ENCODE results near the gene HAP1.

- TF ChIP-seq, protein P1, sequence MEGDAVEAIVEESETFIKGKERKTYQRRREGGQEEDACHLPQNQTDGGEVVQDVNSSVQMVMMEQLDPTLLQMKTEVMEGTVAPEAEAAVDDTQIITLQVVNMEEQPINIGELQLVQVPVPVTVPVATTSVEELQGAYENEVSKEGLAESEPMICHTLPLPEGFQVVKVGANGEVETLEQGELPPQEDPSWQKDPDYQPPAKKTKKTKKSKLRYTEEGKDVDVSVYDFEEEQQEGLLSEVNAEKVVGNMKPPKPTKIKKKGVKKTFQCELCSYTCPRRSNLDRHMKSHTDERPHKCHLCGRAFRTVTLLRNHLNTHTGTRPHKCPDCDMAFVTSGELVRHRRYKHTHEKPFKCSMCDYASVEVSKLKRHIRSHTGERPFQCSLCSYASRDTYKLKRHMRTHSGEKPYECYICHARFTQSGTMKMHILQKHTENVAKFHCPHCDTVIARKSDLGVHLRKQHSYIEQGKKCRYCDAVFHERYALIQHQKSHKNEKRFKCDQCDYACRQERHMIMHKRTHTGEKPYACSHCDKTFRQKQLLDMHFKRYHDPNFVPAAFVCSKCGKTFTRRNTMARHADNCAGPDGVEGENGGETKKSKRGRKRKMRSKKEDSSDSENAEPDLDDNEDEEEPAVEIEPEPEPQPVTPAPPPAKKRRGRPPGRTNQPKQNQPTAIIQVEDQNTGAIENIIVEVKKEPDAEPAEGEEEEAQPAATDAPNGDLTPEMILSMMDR (IDR thresholded peaks at IDR 0.05; ENCODE audit: control extremely low read depth in 1 of 3, insufficient read depth in 1 of 3, low read depth in 1 of 3, low read length in 3 of 3) = no peak
- TF ChIP-seq POLR2AphosphoS5 (IDR thresholded peaks at IDR 0.05; ENCODE audit: low read depth, low read length) (peak; percentile 80), USF2 (IDR thresholded peaks at IDR 0.05; ENCODE audit: low read length) (no peak)
Observed at GRCh38 chr17:41707803-41708669, 26.4 kb downstream of the HAP1 start.

Data from H1 (cell line).